Right atrium auricular region (tissue), 2 donors: ENCODE data around the gene FFAR1. TPM values are rescaled to one million over a fixed set of nuclear protein-coding genes. Genes with fewer than 3 reads are reported as not detected.

Source experiments
- DNase-seq: peaks from one replicate; pipeline ENCODE4 v3.0.0-alpha.2; 2019; ENCODE audit warnings: low spot score
- H3K27ac ChIP-seq, 2 donors: fragments of 200-600 bp; sonication (generic); 1 replicate in 1 of 2; 2 replicates in 1 of 2; pipeline ENCODE4 v1.5.1; 2016 to 2019
- H3K27me3 ChIP-seq, 2 donors: fragments of 200-600 bp; sonication (generic); one replicate each; pipeline versions ENCODE4 v1.5.1 to v1.6.0; 2017 to 2019
- H3K36me3 ChIP-seq: fragments of 200-600 bp; sonication (generic); one replicate; pipeline ENCODE4 v1.5.1; 2016
- H3K4me1 ChIP-seq, 2 donors: fragments of 200-600 bp; sonication (generic); one replicate each; pipeline versions ENCODE4 v1.5.1 to v1.6.0; 2017 to 2019
- H3K4me3 ChIP-seq, 2 donors: fragments of 200-600 bp; sonication (generic); 1 replicate in 1 of 2; 2 replicates in 1 of 2; pipeline ENCODE4 v1.5.1; 2017 to 2019; ENCODE audit warnings: mild to moderate bottlenecking in 1 of 2, moderate library complexity in 1 of 2
- H3K9me3 ChIP-seq, 2 donors: fragments of 200-600 bp; sonication (generic); one replicate each; pipeline ENCODE4 v1.5.1; 2019
- CTCF ChIP-seq, 2 donors: fragments of 200-600 bp; sonication (generic); IDR thresholded peaks; one replicate each; pipeline ENCODE4 v1.5.1; 2019; ENCODE audit warnings: antibody characterized with exemption in 2 of 2
- total RNA-seq, 2 donors: library from RNA; depleted of rRNA; stranded (reverse); fragments of >200 nt; gene quantifications; one replicate each; pipeline ENCODE4 v1.1.0, GENCODE V29; 2016

The FFAR1 gene
- total RNA-seq, 2 donors from 2014 or later = not detected

- Histone ChIP-seq H3K27me3 (no peaks in the 10 kb centered on the region), H3K27ac (no peak overlapping the region), H3K4me3 (no peak overlapping the region), H3K4me1 (no peaks in the 10 kb centered on the region), H3K9me3 (no peaks in the 10 kb centered on the region), H3K36me3 (no peaks in the 10 kb centered on the region)
- TF ChIP-seq CTCF (IDR thresholded peaks at IDR 0.05) = no peak
- DNase-seq = no peak
Measured at GRCh38 chr19:35315883-35316282, 31.8 kb upstream of the FFAR1 start.

- DNase-seq = no peak
- H3K4me1 ChIP-seq = no peaks in the 10 kb centered on the region
- no peaks in the 10 kb centered on the region for H3K27me3 ChIP-seq
- H3K9me3 ChIP-seq = no peaks in the 10 kb centered on the region
- TF ChIP-seq CTCF (IDR thresholded peaks at IDR 0.05) = no peak
- H3K27ac ChIP-seq = no peak overlapping the region
- H3K4me3 ChIP-seq = no peak overlapping the region
- no peaks in the 10 kb centered on the region for H3K36me3 ChIP-seq
Measured at GRCh38 chr19:35316560-35316959, 31.1 kb upstream of the FFAR1 start.

- H3K36me3 ChIP-seq = no peaks in the 10 kb centered on the region
- no peak overlapping the region for H3K27ac ChIP-seq
- no peak overlapping the region for H3K4me3 ChIP-seq
- peaks cover 0 to 8% of the 10 kb centered on the region in 2 donors for H3K9me3 ChIP-seq
- DNase-seq = no peak
- no peaks in the 10 kb centered on the region for H3K27me3 ChIP-seq
- no peak for TF ChIP-seq CTCF (IDR thresholded peaks at IDR 0.05)
- no peaks in the 10 kb centered on the region for H3K4me1 ChIP-seq
Measured at GRCh38 chr19:35317464-35318043, 30.1 kb upstream of the FFAR1 start.

DNA sequence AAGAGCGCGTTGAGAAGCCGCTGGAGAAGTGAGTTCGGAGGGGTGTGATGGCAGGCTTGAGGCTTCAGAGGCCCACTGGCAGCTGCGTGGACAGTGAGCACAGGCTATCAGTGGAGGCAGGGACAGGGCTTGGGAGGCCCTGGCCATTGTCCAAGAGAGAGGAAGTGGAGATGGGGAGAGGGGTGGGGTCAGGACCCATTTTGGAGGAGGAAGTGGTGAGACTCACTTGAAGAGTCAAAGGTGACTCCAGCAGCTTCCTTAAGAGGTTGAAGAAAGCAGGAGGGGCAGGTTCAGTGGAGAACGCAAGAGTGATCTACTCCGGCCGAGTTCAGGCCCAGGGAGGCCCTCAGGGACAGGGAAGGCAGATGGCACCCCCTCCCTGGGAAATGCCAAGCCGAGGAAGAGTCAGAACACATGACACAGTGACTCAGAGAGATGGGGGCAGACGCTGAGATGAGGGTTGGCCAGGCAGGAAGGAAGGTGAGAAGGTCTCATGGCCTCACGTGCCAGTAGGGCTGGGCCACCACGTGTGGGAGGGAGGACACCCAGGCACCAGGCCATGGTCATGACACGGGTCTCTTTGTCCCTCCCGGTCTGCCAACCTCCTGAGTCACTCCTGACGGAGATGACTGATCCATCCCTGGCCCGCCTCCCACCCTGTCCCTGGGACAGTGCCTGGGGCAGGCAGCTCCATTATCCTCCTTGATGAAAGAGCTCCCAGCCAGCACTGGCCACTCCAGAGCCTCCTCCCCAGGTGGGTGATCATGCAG, 28.8 kb upstream of the FFAR1 start:
- Histone ChIP-seq H3K36me3 (no peaks in the 10 kb centered on the region), H3K4me1 (no peaks in the 10 kb centered on the region), H3K9me3 (peaks cover 0 to 8% of the 10 kb centered on the region in 2 donors), H3K4me3 (no peak overlapping the region), H3K27me3 (no peaks in the 10 kb centered on the region), H3K27ac (no peak overlapping the region)
- DNase-seq = peak; percentile 72
- no peak for TF ChIP-seq CTCF (IDR thresholded peaks at IDR 0.05)

GRCh38 chr19:35320065-35320713, 27.5 kb upstream of the FFAR1 start:
- Histone ChIP-seq H3K4me1 (no peaks in the 10 kb centered on the region), H3K27ac (no peak overlapping the region), H3K4me3 (no peak overlapping the region), H3K36me3 (no peaks in the 10 kb centered on the region), H3K27me3 (no peaks in the 10 kb centered on the region), H3K9me3 (peaks cover 0 to 8% of the 10 kb centered on the region in 2 donors)
- no peak for TF ChIP-seq CTCF (IDR thresholded peaks at IDR 0.05)
- DNase-seq = no peak
